HepG2 (cell line): ENCODE results near the gene VILL. TPM values are rescaled to one million over a fixed set of nuclear protein-coding genes. Genes with fewer than 3 reads are reported as not detected.
A peak's percentile ranks its signal among the peaks of the same experiment; 100 is the strongest.

Source experiments
- FOXC1 ChIP-seq: sonication (generic); formaldehyde crosslinking; IDR thresholded peaks from 2 replicates; pipeline ENCODE4 v1.8.0; 2022; ENCODE audit warnings: mild to moderate bottlenecking, missing genetic modification reagents, borderline replicate concordance
- HCFC1 ChIP-seq: fragments of 150-350 bp; IDR thresholded peaks from 2 replicates; pipeline ENCODE4 v1.6.1; 2014; ENCODE audit warnings: low read depth, low read length
- HHEX ChIP-seq: IDR thresholded peaks from 2 replicates; pipeline ENCODE4 v1.6.1; 2016; ENCODE audit warnings: control low read depth
- MBD4 ChIP-seq: IDR thresholded peaks from 2 replicates; pipeline ENCODE4 v1.6.1; 2012; ENCODE audit warnings: low read length, inconsistent platforms, borderline replicate concordance
- MTA1 ChIP-seq: sonication (generic); formaldehyde crosslinking; IDR thresholded peaks from 2 replicates; pipeline ENCODE4 v1.4.0; 2020; ENCODE audit warnings: missing genetic modification reagents, mild to moderate bottlenecking, borderline replicate concordance
- PAWR ChIP-seq: sonication (generic); formaldehyde crosslinking; IDR thresholded peaks from 2 replicates; pipeline ENCODE4 v1.4.0; 2020; ENCODE audit warnings: missing genetic modification reagents, mild to moderate bottlenecking, borderline replicate concordance
- PHB2 ChIP-seq: fragments of 450-650 bp; IDR thresholded peaks from 2 replicates; pipeline ENCODE4 v1.6.1; 2018; ENCODE audit not compliant: partially characterized antibody
- SIN3A ChIP-seq: IDR thresholded peaks from 2 replicates; pipeline ENCODE4 v1.6.1; 2011; ENCODE audit warnings: low read depth, mild to moderate bottlenecking, control low read depth, low read length, borderline replicate concordance
- SIX4 ChIP-seq: sonication (generic); formaldehyde crosslinking; IDR thresholded peaks from 2 replicates; pipeline ENCODE4 v1.4.0; 2020; ENCODE audit warnings: missing genetic modification reagents
- ZNF256 ChIP-seq: sonication (generic); formaldehyde crosslinking; conservative IDR thresholded peaks from 2 replicates; pipeline ENCODE4 v1.4.0; 2020; ENCODE audit warnings: missing genetic modification reagents
- ZNF512 ChIP-seq: sonication (generic); formaldehyde crosslinking; IDR thresholded peaks from 2 replicates; pipeline ENCODE4 v1.4.0; 2020; ENCODE audit warnings: mild to moderate bottlenecking, missing genetic modification reagents
- ZNF605 ChIP-seq: sonication (generic); formaldehyde crosslinking; IDR thresholded peaks from 2 replicates; pipeline ENCODE4 v1.8.0; 2022; ENCODE audit warnings: mild to moderate bottlenecking, missing genetic modification reagents
- ZNF687 ChIP-seq: sonication (generic); formaldehyde crosslinking; IDR thresholded peaks from 2 replicates; pipeline ENCODE4 v1.5.1; 2020; ENCODE audit warnings: mild to moderate bottlenecking, missing genetic modification reagents, moderate library complexity
- ZNF746 ChIP-seq: sonication (generic); formaldehyde crosslinking; IDR thresholded peaks from 2 replicates; pipeline ENCODE4 v1.8.0; 2022; ENCODE audit warnings: mild to moderate bottlenecking, missing genetic modification reagents
- ZNF768 ChIP-seq: sonication (generic); formaldehyde crosslinking; IDR thresholded peaks from 2 replicates; pipeline ENCODE4 v1.4.0; 2020; ENCODE audit warnings: missing genetic modification reagents
- ZNF780A ChIP-seq: sonication (generic); formaldehyde crosslinking; IDR thresholded peaks from 2 replicates; pipeline ENCODE4 v1.8.0; 2022; ENCODE audit warnings: mild to moderate bottlenecking, missing genetic modification reagents, moderate library complexity
- polyA plus RNA-seq, 8 experiments: library from polyadenylated mRNA; depleted of rRNA in 3 of 8; stranded (reverse) in 7 of 8; unstranded in 1 of 8; fragments of >200 nt; fragmentation: Illumina TruSeq in 4 of 8; extraction: Trizol in 4 of 8; gene quantifications; 2 replicates each; pipeline versions ENCODE4 v1.2.1 to v1.2.3, GENCODE V29; 2011 to 2016; ENCODE audit warnings: low read depth in 4 of 8, missing spikeins in 1 of 8, mixed read lengths in 1 of 8; ENCODE audit not compliant: insufficient read depth in 1 of 8
- total RNA-seq, 5 experiments: library from RNA; depleted of rRNA; stranded (reverse); fragments of >200 nt; fragmentation: Illumina TruSeq; extraction: Trizol; gene quantifications; 2 replicates each; pipeline ENCODE4 v1.2.3, GENCODE V29; 2016; ENCODE audit warnings: low read depth in 1 of 5
- TF ChIP-seq, protein P1 (sequence below): sonication (generic); formaldehyde crosslinking; IDR thresholded peaks from 2 replicates; pipeline ENCODE4 v1.4.0; 2020; ENCODE audit warnings: mild to moderate bottlenecking, missing genetic modification reagents, borderline replicate concordance
- TF ChIP-seq, protein P2 (sequence below): sonication (generic); formaldehyde crosslinking; IDR thresholded peaks from 2 replicates; pipeline ENCODE4 v1.5.1; 2020; ENCODE audit warnings: missing genetic modification reagents, mild to moderate bottlenecking, borderline replicate concordance
- TF ChIP-seq, protein P3 (sequence below): sonication (generic); IDR thresholded peaks from 2 replicates; pipeline ENCODE4 v1.6.1; 2016; ENCODE audit warnings: low read depth, borderline replicate concordance

The VILL gene
- total and polyA plus RNA-seq, 2 of the 13 experiments (the other 11 are each of a cell fraction or from before 2014, with no cell fraction given): 3.2 to 5.3 TPM

GRCh38 chr3:38005076-38006020, 14.8 kb downstream of the VILL start (continued):
- TF ChIP-seq ZNF687 (peak; percentile 28; the same call in 1 of the 2 replicates), PHB2 (no peak), ZNF605 (CRISPR knock-in tag) (peak; percentile 77; the same call in 1 of the 2 replicates), HCFC1 (no peak), ZNF256 (CRISPR knock-in tag) (no peak), ZNF768 (CRISPR knock-in tag) (no peak), SIX4 (no peak), FOXC1 (CRISPR knock-in tag) (no peak), SIN3A (no peak), HHEX (CRISPR knock-in tag) (no peak), MBD4 (no peak), MTA1 (CRISPR knock-in tag) (no peak), ZNF780A (CRISPR knock-in tag) (no peak), ZNF746 (CRISPR knock-in tag) (no peak), PAWR (CRISPR knock-in tag) (no peak), ZNF512 (CRISPR knock-in tag) (no peak)
- TF ChIP-seq, protein P1, sequence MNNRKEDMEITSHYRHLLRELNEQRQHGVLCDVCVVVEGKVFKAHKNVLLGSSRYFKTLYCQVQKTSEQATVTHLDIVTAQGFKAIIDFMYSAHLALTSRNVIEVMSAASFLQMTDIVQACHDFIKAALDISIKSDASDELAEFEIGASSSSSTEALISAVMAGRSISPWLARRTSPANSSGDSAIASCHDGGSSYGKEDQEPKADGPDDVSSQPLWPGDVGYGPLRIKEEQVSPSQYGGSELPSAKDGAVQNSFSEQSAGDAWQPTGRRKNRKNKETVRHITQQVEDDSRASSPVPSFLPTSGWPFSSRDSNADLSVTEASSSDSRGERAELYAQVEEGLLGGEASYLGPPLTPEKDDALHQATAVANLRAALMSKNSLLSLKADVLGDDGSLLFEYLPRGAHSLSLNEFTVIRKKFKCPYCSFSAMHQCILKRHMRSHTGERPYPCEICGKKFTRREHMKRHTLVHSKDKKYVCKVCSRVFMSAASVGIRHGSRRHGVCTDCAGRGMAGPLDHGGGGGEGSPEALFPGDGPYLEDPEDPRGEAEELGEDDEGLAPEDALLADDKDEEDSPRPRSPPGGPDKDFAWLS (CRISPR knock-in tag): 0 out of 2 replicates have a peak, but pooled peaks have one; percentile 75
- TF ChIP-seq, protein P2, sequence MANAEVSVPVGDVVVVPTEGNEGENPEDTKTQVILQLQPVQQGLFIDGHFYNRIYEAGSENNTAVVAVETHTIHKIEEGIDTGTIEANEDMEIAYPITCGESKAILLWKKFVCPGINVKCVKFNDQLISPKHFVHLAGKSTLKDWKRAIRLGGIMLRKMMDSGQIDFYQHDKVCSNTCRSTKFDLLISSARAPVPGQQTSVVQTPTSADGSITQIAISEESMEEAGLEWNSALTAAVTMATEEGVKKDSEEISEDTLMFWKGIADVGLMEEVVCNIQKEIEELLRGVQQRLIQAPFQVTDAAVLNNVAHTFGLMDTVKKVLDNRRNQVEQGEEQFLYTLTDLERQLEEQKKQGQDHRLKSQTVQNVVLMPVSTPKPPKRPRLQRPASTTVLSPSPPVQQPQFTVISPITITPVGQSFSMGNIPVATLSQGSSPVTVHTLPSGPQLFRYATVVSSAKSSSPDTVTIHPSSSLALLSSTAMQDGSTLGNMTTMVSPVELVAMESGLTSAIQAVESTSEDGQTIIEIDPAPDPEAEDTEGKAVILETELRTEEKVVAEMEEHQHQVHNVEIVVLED (CRISPR knock-in tag): no peak
- TF ChIP-seq, protein P3, sequence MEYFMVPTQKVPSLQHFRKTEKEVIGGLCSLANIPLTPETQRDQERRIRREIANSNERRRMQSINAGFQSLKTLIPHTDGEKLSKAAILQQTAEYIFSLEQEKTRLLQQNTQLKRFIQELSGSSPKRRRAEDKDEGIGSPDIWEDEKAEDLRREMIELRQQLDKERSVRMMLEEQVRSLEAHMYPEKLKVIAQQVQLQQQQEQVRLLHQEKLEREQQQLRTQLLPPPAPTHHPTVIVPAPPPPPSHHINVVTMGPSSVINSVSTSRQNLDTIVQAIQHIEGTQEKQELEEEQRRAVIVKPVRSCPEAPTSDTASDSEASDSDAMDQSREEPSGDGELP: no peak
